ENCODE results near the gene SHANK3.
"Not testable (repeated sequence)": the region's sequence is repeated elsewhere in the genome, so short reads cannot be mapped to it uniquely, and the experiment has no call there.

SHANK3 gene

DNA sequence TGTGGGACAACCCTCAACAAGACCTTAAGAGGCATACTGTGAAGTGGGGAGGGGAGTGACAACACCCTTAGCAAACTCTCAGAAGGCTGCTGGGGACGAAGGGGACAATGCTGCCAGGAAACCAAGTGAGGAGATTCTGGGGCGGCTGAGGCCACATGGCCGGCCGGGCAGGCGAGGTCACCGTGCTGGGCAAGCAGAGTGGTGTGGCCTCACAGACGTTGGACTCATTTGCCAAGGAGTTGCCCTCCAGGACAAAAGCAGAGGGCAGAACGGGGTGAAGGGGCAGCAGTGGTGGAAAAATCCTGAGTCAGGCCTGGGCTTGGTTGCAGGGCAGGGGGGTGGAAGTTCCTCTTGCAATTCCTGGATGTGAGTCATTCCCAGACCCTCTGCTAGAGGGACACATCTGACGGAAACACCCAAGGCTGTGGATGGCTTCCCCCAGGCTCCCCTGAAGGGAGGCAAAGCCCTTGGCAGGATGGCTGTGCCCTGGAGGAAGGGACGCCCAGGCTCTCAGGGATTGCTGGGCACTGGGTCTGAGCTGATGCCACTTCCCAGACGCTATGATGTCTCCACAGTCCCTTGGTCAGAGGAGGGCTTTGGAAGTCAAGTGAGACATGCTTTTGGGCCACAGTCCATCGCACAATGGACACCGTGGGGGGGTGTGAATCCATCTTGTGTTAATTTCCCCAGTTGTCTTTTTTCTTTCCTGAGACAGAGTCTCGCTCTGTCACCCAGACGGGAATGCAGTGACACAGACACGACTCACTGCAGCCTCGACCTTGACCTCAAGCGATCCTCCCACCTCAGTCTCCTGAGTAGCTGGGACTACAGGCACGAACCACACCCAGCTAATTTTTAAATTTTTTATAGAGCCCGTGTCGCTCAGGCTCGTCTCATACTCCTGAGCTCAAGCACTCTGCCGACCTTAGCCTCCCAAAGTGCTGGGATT lies 16.2 kb upstream of the SHANK3 start:
- Histone ChIP-seq H3K4me1 (ENCODE audit: control insufficient read depth, insufficient read depth, low read length) (peaks cover 30% of the 10 kb centered on the region), H3K27me3 (replicated peaks; ENCODE audit: control insufficient read depth, insufficient read depth, low read length) (no peaks in the 10 kb centered on the region), H3K36me3 (ENCODE audit: control insufficient read depth, insufficient read depth, low read length, severe bottlenecking) (no peaks in the 10 kb centered on the region), H3K9me3 (ENCODE audit: control insufficient read depth, low read length) (no peaks in the 10 kb centered on the region), H3K4me3 (ENCODE audit: low read length) (no peak overlapping the region), H3K9ac (ENCODE audit: low read length) (peak overlapping the region; percentile 37)
- peak; percentile 38 for DNase-seq (ENCODE audit: low read depth)

DNA sequence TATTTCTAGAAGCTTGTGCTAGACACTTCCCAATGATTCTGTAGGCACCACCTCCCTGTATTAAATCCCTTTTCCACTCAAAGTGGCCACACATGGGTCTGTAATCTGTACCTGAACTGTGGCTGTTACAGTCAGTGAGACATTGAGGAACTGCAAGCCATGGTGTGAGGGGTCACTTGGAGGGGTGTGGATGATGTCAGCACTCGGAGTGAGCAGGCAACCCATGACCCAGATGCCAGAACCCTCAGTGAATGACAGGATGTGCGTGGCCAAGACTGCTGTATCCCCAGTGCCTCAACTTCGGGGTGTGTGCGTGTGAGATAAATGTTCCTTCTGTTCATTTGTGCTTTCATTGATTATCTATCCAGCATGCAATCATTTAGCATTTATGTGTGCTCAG lies 14.7 kb upstream of the SHANK3 start:
- no peaks in the 10 kb centered on the region for H3K27me3 ChIP-seq (replicated peaks; ENCODE audit: control insufficient read depth, insufficient read depth, low read length)

GRCh38 chr22:50659711-50660110 lies 12.9 kb upstream of the SHANK3 start:
- not testable (repeated sequence) for H3K4me3 ChIP-seq (ENCODE audit: low read length); H3K9me3 ChIP-seq (ENCODE audit: control insufficient read depth, low read length); DNase-seq (ENCODE audit: low read depth); H3K36me3 ChIP-seq (ENCODE audit: control insufficient read depth, insufficient read depth, low read length, severe bottlenecking); H3K9ac ChIP-seq (ENCODE audit: low read length); H3K27me3 ChIP-seq (replicated peaks; ENCODE audit: control insufficient read depth, insufficient read depth, low read length)
- peaks cover 30% of the 10 kb centered on the region for H3K4me1 ChIP-seq (ENCODE audit: control insufficient read depth, insufficient read depth, low read length)

More for the DNA sequence above, 14.7 kb upstream of the SHANK3 start:
- H3K4me3 ChIP-seq (ENCODE audit: low read length): no peak overlapping the region
- no peaks in the 10 kb centered on the region for H3K36me3 ChIP-seq (ENCODE audit: control insufficient read depth, insufficient read depth, low read length, severe bottlenecking)
- H3K4me1 ChIP-seq (ENCODE audit: control insufficient read depth, insufficient read depth, low read length): peaks cover 30% of the 10 kb centered on the region
- no peak overlapping the region for H3K9ac ChIP-seq (ENCODE audit: low read length)
- no peaks in the 10 kb centered on the region for H3K9me3 ChIP-seq (ENCODE audit: control insufficient read depth, low read length)
- DNase-seq (ENCODE audit: low read depth): no peak

DNA sequence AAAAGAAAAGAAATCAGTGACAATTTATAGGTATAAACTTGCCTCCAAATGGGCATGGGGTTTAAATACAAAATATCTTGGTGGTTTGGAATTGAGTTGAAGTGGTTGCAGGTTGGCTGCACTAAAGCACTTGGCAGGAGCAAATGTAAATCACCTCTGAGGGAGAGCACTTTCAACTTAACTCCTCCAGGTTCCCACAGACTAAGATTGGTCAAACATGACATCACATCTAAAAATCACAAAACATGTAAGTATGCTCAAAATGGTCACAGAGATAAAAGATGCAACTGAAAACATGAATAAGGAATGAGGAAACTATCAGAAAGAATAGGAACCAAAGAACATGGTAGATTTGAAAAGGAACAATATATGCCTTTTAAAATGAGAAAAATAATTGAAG lies 12.3 kb upstream of the SHANK3 start:
- Histone ChIP-seq H3K36me3 (ENCODE audit: control insufficient read depth, insufficient read depth, low read length, severe bottlenecking) (no peaks in the 10 kb centered on the region), H3K9me3 (ENCODE audit: control insufficient read depth, low read length) (no peaks in the 10 kb centered on the region), H3K4me3 (ENCODE audit: low read length) (no peak overlapping the region), H3K27me3 (replicated peaks; ENCODE audit: control insufficient read depth, insufficient read depth, low read length) (no peaks in the 10 kb centered on the region), H3K4me1 (ENCODE audit: control insufficient read depth, insufficient read depth, low read length) (peaks cover 30% of the 10 kb centered on the region), H3K9ac (ENCODE audit: low read length) (no peak overlapping the region)
- no peak for DNase-seq (ENCODE audit: low read depth)

GRCh38 chr22:50665212-50665611 lies 7.4 kb upstream of the SHANK3 start:
- H3K36me3 ChIP-seq (ENCODE audit: control insufficient read depth, insufficient read depth, low read length, severe bottlenecking): no peaks in the 10 kb centered on the region
- no peaks in the 10 kb centered on the region for H3K4me1 ChIP-seq (ENCODE audit: control insufficient read depth, insufficient read depth, low read length)
- no peak overlapping the region for H3K9ac ChIP-seq (ENCODE audit: low read length)
- H3K27me3 ChIP-seq (replicated peaks; ENCODE audit: control insufficient read depth, insufficient read depth, low read length): peaks cover 32% of the 10 kb centered on the region
- H3K9me3 ChIP-seq (ENCODE audit: control insufficient read depth, low read length): no peaks in the 10 kb centered on the region
- no peak overlapping the region for H3K4me3 ChIP-seq (ENCODE audit: low read length)
- no peak for DNase-seq (ENCODE audit: low read depth)

- peaks cover 32% of the 10 kb centered on the region for H3K27me3 ChIP-seq (replicated peaks; ENCODE audit: control insufficient read depth, insufficient read depth, low read length)
- H3K4me3 ChIP-seq (ENCODE audit: low read length): no peak overlapping the region
- H3K9me3 ChIP-seq (ENCODE audit: control insufficient read depth, low read length): no peaks in the 10 kb centered on the region
- no peak overlapping the region for H3K9ac ChIP-seq (ENCODE audit: low read length)
- no peaks in the 10 kb centered on the region for H3K36me3 ChIP-seq (ENCODE audit: control insufficient read depth, insufficient read depth, low read length, severe bottlenecking)
- no peak for DNase-seq (ENCODE audit: low read depth)
- peaks cover 5% of the 10 kb centered on the region for H3K4me1 ChIP-seq (ENCODE audit: control insufficient read depth, insufficient read depth, low read length)
Measured at GRCh38 chr22:50665738-50666137, 6.9 kb upstream of the SHANK3 start.

DNA sequence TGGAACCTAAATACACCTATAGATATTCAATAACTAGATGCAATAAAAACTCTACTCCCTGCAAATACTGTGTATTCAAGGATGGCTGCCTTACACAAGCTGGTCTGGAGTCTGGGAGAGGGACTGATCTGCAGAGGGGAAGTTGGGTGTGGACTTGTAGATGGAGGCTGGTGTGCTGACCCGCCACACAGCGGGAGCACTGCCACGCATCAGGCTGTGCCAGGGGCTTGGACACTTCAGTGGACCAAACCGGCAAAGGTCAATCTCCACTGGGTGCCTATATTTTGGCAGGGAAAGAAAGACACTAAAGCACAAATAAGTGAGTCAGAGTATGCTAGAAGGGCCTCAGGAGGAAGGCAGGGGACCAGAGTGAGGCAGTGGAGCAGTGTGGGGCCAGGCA lies 2.1 kb upstream of the SHANK3 start:
- Histone ChIP-seq H3K9me3 (ENCODE audit: control insufficient read depth, low read length) (no peaks in the 10 kb centered on the region), H3K36me3 (ENCODE audit: control insufficient read depth, insufficient read depth, low read length, severe bottlenecking) (no peaks in the 10 kb centered on the region), H3K4me1 (ENCODE audit: control insufficient read depth, insufficient read depth, low read length) (peaks cover 5% of the 10 kb centered on the region), H3K9ac (ENCODE audit: low read length) (no peak overlapping the region), H3K27me3 (replicated peaks; ENCODE audit: control insufficient read depth, insufficient read depth, low read length) (peaks cover 49% of the 10 kb centered on the region), H3K4me3 (ENCODE audit: low read length) (no peak overlapping the region)
- DNase-seq (ENCODE audit: low read depth): no peak

DNA sequence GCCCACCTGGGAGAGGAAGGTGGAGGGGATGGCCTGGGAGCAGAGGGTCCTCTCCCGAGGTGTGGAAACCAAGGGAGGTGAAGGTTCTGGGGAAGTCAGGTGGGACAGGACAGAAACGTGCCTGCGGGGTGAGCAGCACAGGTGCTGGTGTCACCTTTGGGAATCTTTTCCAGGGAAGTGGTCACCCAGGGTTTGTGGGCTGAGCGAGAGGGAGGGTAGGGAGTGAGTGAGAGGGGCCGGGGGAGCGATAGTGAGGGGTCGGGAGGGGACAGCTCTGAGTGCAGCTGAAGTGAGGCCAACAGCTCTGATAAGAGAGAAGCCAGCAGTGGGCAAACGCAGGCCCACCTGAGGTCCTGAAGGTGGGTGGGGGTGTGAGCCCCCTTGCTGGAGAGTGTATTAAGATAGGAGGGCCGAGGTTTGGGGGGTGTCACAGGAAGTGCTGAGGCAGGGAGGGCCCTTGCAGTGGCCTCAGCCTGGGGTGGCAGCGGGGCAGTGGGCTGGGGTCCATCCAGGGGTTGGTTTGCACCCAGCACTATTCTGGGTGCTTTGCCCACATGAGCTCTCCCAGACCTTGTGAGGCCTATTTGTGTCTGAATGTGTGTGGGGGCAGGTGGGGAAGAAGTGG lies 1.6 kb upstream of the SHANK3 start:
- DNase-seq (ENCODE audit: low read depth): no peak
- Histone ChIP-seq H3K4me3 (ENCODE audit: low read length) (no peak overlapping the region), H3K27me3 (replicated peaks; ENCODE audit: control insufficient read depth, insufficient read depth, low read length) (peaks cover 48% of the 10 kb centered on the region), H3K9ac (ENCODE audit: low read length) (no peak overlapping the region), H3K9me3 (ENCODE audit: control insufficient read depth, low read length) (no peaks in the 10 kb centered on the region), H3K36me3 (ENCODE audit: control insufficient read depth, insufficient read depth, low read length, severe bottlenecking) (no peaks in the 10 kb centered on the region), H3K4me1 (ENCODE audit: control insufficient read depth, insufficient read depth, low read length) (peaks cover 5% of the 10 kb centered on the region)

- no peak for DNase-seq (ENCODE audit: low read depth)
- Histone ChIP-seq H3K9ac (ENCODE audit: low read length) (no peak overlapping the region), H3K36me3 (ENCODE audit: control insufficient read depth, insufficient read depth, low read length, severe bottlenecking) (no peaks in the 10 kb centered on the region)
Measured at GRCh38 chr22:50671641-50672040, 982 bp upstream of the SHANK3 start.

DNA sequence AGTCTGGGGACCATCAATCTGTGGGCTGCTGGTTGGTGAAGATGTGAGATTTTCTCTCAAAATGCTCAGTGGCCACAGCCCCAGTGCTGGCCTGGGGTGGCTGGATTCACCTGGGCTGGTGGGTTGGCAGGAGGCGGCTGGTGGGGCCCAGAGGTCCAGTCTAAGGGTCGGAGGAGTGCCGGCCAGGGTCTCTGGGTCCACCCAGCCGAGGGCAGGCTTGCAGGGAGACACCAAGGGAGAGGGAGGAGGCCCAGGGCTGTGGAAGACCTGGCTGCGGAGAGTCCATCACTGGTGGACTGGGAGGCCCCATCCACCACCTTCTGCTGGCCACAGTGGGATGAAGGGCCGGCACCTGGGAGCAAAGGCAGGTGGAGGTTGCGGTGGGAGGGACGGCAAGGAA lies 582 bp upstream of the SHANK3 start:
- peaks cover 5% of the 10 kb centered on the region for H3K4me1 ChIP-seq (ENCODE audit: control insufficient read depth, insufficient read depth, low read length)
- H3K9ac ChIP-seq (ENCODE audit: low read length): no peak overlapping the region
- H3K36me3 ChIP-seq (ENCODE audit: control insufficient read depth, insufficient read depth, low read length, severe bottlenecking): no peaks in the 10 kb centered on the region
- DNase-seq (ENCODE audit: low read depth): no peak
- no peaks in the 10 kb centered on the region for H3K9me3 ChIP-seq (ENCODE audit: control insufficient read depth, low read length)
- H3K4me3 ChIP-seq (ENCODE audit: low read length): no peak overlapping the region
- H3K27me3 ChIP-seq (replicated peaks; ENCODE audit: control insufficient read depth, insufficient read depth, low read length): peaks cover 43% of the 10 kb centered on the region

More at GRCh38 chr22:50671641-50672040, 982 bp upstream of the SHANK3 start:
- Histone ChIP-seq H3K9me3 (ENCODE audit: control insufficient read depth, low read length) (no peaks in the 10 kb centered on the region), H3K4me3 (ENCODE audit: low read length) (no peak overlapping the region), H3K4me1 (ENCODE audit: control insufficient read depth, insufficient read depth, low read length) (peaks cover 5% of the 10 kb centered on the region), H3K27me3 (replicated peaks; ENCODE audit: control insufficient read depth, insufficient read depth, low read length) (peaks cover 44% of the 10 kb centered on the region)

- peaks cover 34% of the 10 kb centered on the region for H3K27me3 ChIP-seq (replicated peaks; ENCODE audit: control insufficient read depth, insufficient read depth, low read length)
- H3K4me3 ChIP-seq (ENCODE audit: low read length): no peak overlapping the region
- peaks cover 5% of the 10 kb centered on the region for H3K4me1 ChIP-seq (ENCODE audit: control insufficient read depth, insufficient read depth, low read length)
- no peaks in the 10 kb centered on the region for H3K36me3 ChIP-seq (ENCODE audit: control insufficient read depth, insufficient read depth, low read length, severe bottlenecking)
- DNase-seq (ENCODE audit: low read depth): no peak
- no peak overlapping the region for H3K9ac ChIP-seq (ENCODE audit: low read length)
- no peaks in the 10 kb centered on the region for H3K9me3 ChIP-seq (ENCODE audit: control insufficient read depth, low read length)
Measured at GRCh38 chr22:50673231-50674129, 857 bp downstream of the SHANK3 start.
